ENCODE results near the gene FNDC3B. TPM values are rescaled to one million over a fixed set of nuclear protein-coding genes. Genes with fewer than 3 reads are reported as not detected.

FNDC3B gene
- total RNA-seq, 1 donor from 2014 or later: 66.9 TPM

DNA sequence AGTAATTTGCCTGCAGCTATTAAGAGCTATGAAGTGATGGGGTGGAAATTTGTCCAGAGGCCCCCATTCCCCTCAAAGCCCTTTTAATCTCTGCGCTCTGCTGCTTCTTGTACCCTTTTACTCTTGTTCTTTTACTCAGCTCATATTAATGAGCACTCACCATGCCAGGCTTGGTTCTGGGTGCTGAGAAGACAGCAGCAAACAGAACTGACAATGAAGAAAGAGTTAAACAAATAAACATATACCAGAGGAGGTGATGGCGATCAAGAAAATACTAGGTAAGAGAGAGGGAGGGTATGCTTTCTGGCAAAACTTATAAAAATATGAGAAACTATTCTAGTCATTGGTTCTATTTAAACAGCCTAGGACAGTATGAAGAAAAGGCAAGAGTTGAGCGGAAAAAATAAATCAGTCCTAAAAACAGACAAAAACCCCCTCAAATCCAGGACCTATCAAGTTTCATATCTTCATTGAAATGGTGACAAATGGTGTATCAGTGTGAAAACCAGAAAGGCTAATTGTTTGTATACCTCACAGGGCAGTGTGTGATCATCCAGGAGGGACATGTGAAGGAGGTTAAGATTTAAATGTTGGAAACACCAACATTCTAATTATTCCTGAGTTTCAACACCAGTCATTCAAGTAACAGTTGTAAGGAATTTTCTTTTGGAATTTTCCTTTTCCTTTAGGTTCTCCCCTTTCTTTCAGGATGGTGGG is 144.9 kb downstream of the FNDC3B start:
- no peak for DNase-seq (ENCODE audit: low read depth)

DNA sequence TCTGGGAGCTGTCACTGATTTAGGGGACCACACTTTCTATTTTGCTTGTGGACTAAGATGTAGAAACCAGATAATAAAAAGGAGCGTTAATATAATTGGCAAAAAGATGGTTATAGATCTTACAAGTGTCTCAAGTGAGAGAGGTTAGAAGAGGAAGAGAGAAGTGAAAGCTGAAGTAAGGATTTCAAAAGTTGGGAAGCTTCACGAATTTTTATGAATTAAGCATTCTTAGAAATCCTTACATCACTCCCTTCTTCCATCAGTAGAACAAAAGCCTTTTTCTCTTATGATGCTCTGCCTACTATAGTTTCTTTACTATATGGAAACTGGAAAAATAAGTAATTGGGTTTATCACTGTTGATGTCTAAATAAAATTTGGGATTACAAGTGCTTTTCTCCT is 146.5 kb downstream of the FNDC3B start:
- DNase-seq (ENCODE audit: low read depth): no peak

DNA sequence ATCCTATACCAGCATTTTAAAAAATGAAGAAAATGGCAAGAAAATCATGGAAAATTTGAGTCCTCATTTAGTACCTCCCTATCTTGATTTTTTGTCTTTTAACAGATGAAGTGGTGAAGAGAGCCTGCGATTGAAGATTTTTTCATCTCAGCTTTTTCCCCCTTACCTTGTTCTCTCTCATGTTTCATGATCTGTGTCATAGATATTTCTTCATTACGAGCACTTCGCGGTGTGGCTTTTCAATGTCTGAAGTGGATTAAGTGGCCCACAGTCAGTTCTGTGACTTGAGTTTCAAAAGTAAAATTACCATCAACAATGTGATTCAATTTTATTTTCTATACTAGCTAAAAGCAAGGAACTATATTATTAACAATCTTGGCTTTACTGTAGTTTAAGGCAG is 147.2 kb downstream of the FNDC3B start:
- no peak for DNase-seq (ENCODE audit: low read depth)

DNA sequence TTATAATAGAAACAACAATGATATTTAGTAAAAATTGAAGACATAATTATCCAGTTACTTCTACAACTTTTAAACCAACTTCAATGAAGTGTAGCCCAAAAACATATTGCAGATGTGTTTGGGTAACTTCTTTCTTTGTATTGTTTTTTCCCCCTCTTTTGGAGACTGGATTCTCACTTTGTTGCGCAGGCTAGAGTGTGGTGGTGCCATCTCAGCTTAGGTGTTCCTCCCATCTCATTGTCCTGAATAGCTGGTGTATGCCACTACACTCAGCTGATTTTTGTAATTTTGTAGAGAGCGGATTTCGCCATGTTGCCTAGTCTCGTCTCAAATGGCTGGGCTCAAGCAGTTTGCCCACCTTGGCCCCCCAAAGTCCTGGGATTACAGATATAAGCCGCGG is 148.1 kb downstream of the FNDC3B start:
- no peak for DNase-seq (ENCODE audit: low read depth)

DNA sequence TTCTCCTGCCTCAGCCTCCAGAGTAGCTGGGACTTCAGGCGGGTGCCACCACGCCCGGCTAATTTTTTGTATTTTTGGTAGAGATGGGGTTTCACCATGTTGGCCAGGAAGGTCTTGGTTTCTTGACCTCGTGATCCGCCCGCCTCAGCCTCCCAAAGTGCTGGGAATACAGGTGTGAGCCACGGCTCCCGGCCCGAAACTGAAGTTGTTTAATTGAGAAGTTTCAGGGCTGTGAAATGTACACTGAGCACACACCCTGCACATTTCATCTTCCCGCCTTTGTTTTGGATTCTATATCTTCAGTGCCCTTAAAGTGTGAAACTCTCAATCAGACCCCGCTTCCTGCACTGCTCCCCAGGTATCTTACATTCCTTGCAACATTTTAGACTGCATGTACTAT is 149.1 kb downstream of the FNDC3B start:
- no peak for DNase-seq (ENCODE audit: low read depth)

DNA sequence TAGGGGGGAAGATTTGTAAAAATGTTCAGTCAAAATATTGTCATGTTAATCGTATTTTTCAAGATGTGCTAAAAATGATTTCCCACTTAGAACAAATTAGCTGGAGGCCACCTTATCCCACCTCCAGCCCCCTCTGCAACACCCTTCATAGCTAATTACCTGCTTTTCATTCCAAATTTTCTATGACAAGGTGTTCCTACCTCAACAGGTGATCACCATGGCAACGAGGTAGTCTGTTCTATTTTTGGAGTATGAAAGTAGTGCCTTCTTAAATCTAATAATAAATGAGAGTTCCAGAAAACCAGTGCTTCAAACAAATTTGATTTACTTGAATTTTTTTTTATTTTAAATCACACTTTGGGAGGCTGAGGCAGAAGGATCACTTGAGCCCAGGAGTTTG is 149.8 kb downstream of the FNDC3B start:
- no peak for DNase-seq (ENCODE audit: low read depth)

DNA sequence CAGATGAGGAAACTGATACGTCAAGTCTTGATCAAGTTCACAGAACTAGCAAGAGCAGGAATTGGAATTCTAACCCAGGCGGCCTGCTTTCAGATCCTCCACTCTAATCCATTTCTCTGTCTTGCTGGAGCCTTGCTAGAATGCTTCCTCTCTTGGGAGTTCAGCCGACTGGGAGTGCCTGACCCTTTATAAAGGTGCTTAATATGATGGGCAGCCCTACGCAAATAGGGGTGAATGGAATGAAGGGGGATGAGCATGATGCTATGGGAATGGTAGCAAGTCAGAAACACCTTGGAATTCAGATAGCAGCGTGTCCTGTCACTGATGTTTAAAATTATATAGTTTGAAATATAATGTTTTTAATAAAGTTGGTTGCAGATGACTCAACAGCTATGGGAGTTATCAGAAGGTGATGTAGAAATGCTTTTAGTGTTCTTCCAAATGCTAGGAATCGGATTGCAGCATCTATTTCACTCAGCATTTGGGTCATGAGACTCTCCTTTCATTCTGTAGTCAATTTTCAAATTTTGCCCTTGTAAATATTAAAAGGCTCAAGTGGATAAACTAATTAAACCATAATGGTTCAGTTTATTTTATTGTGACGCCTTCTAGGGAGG is 150.7 kb downstream of the FNDC3B start:
- DNase-seq (ENCODE audit: low read depth): no peak

DNA sequence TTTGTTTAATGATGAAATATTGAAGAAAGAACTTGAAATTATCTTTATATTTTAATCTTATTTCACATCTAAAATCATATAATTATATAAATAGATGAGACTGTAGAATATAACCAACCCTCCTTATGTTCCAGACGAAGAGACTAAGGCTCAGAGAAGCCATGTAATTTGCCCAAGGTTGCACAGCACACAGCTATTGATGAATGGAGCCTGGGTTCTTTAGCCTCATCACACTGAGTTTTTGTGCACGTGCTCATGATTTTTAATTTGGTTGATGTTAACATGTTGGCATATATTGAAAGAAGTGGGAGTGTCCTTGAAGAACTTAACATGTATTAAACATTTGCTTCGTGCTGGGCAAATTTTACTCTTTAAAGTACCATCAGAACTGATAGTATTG is 151.6 kb downstream of the FNDC3B start:
- no peak for DNase-seq (ENCODE audit: low read depth)

DNA sequence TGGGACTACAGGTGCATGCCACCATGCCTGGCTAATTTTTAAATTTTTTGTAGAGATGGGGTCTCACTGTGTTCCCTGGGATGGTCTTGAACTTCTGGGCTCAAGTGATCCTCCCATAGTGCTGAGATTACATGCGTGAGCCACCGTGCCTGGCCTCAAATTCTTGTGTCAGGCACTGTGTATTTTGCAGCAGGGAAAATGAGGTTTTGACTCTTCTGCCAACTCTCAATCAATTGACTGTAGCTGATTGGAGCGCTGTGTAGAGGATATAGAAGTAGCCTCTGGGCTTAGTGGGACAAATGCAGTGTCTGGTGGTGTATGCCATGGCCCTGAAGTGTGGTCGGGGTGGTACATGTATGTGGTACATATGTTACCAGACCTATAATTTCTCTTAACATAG is 152.3 kb downstream of the FNDC3B start:
- DNase-seq (ENCODE audit: low read depth): no peak

DNA sequence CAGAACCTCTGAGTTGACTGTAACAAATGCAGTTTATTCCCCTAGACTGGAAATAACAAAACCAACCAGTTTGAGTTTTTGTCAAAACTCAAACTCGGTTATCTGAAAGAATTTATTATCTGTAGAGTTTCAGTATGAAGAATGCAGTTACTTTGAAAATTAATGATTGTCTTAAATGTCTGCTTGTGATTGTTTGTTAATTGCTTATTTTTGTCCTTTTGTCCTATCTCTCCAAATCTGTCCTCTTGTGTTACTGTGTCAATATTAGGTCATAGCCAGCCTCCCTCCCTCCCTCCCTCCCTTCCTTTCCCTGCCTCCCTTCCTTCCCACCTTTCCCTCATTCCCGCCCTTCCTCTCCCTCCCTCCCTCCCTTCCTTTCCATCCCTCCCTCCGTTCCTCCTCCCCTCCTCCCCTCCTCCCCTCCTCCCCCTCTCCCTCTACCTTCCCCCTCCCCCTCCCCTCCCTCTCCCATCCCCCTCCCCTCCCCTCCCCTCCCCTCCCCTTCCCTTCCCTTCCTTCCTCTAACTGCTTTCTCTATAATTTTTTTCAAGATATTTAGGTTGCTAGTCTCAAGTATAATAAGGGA is 153.5 kb downstream of the FNDC3B start:
- no peak for DNase-seq (ENCODE audit: low read depth)

DNA sequence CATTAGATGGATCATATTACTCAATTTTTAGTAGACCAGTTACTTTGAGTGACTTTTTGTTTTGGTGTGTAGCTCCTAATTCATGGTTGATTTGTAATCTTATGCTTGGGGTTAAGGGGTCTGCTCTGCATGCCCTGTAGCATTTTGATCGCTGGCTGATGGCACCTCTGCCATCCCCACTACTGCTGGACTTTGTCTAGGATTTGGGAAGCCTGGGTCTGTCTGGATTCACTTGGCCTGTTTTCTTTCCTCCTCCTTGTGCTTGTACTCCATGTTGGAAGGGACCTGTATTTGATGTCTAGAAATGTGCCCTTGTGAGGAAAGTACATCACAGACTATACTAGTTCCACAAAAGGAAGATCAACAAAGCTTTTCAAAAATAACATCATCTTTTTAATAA is 154.1 kb downstream of the FNDC3B start:
- DNase-seq (ENCODE audit: low read depth): no peak

DNA sequence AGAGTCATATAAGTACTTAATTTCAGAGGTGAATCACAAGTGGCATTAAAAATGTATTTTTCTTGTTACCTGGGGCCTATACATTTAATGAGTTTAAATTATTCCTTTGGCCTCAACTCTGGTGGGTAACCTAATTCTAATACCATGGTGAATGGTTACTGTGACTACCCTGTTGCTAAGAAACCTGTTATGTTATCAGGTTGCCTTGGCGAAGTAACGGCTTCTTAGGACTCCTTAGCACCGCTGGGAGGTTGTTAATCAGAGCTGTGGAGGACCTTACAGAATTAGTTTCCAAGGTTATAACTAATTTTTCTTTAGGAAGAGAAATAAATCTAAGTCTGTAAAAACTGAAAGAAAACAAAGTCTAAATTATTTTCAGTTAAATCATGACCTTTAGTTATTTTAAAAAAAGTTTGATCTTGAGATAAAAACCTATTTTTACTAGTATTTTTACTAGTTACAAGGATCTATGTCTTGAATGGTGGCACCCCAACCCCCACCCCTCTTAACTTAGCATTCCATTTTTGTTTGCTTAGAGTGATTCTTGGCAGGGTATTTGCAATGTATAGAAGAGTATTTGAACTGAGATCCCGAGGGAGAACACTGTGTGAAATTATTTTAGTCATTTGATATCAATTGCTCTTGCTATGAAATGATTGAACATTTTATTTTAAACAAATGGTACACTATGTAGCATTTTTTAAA is 155.5 kb downstream of the FNDC3B start:
- peak; percentile 28 for DNase-seq (ENCODE audit: low read depth)

DNA sequence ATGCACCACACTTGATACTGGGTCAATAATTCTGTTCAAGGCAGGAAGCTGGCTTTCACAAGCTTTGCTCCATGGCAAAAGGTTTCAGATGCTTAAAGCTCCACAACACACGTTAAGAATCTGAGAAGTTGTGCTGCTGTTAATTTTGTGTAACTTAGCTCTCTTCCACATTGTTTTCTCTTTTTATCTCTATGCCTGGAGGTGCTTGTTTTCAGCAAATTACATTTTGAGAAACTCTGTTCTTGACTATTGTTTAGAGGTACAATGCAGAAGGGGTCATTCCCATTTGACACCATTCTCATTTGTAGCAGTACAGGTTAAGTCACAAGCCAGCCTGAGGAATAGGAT is 156.0 kb downstream of the FNDC3B start:
- no peak for DNase-seq (ENCODE audit: low read depth)

DNA sequence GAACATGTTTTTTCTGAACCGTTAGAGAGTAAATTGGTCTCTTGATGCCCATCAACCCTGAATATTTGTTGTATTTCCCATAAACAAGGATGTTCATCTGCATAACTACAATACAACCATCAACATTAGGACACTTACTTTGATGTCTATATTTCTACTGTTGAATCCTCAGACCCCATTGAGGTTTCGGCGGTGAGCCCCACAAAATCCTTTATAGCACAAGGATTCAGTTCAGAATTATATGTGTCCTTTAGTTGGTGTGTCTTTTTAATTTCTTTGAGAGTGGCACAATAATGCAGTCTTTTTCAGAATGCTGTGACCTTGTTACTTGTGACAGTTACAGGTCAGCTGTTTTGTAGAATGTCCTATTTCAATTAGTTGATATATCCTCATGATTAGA is 158.0 kb downstream of the FNDC3B start:
- DNase-seq (ENCODE audit: low read depth): no peak

DNA sequence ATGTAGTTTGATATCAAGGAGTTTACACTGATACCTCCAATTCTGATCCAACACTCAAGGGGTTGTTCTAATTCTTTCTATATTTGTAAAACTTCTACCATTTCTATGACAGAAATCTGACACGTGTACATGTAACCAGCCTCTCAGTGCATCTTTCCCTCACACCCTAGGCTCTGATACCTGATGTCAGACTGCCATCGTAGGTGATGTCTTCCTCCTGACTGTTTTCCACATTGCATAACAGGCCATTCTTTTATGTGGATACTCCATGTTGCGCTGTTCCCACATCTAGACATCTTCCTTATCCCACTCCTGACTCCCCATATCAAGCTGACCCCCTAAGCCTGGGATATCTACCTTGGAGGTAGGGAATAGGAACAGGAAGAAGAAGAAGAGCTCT is 159.1 kb downstream of the FNDC3B start:
- no peak for DNase-seq (ENCODE audit: low read depth)

DNA sequence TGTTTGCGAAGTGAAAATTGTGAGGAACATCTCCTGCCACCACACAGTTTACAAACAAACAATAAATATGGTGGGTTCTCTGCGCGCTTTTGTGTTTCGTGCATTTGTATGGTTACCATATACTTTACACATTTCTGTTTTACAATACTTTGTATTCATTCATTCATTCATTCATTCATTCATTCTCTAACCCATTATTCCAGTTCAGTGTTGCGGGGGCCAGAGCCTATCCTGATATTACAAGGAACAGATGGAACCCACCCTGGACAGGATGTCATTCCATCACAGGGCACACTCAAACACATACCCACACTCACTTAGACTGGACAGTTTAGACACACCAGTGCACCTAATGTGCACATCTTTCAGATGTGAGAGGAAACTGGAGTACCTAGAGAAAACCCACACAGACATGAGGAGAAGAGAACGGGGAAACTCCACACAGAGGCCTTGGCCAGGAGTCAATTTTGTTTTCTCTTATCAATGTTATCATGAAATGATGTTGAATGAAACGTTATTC is 160.5 kb downstream of the FNDC3B start:
- DNase-seq (ENCODE audit: low read depth): no peak

DNA sequence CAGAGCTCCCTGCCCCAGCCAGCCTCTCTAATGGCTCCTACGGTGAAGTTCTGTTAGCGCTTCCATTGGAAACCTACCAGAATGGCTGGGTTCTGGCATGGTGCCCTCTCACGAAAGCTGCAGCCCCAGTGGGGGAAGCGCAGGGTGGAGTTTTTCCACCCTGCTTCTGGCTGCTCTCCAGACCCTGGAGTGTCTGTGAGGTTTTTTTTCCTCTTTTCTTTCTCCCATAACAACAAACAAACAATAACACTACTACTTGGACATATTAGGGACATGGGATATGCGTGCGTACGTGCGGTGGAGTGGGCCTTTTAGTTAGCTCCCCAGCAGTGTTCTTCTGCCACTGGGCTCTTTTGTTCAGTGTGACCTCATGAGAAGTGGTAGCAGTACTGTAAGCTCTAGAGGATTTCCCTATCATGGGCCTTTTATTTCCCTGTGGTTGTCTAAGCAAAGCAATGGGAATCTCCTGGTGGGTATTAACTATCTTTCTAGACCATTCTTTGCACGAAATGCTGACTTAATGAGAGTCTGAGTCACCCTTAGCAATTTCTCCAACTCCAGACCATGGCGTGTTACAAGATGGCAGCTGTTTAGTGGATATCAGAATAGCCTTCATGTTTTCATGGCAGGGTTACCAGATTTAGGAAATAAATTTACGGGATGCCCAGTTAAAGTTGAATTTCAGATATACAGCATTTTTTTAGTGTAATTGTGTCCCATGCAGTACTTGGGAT is 161.9 kb downstream of the FNDC3B start:
- DNase-seq (ENCODE audit: low read depth): peak; percentile 97

DNA sequence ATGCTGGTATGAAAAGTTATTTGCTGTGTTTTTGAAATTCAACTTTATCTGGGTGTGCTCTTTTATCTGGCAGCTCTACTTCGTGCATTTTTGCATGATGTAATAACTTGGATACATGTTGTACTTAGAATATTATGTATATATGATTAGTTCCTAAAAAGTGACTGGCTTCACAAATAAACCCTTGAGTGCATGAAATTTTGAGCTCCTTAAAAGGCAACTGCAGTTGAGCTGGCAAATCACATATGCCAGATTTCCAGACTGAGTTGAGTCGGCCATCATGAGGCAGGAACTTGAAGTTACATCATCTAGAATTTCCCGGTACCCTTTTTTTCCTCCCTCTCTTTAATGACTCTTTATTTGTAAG is 162.5 kb downstream of the FNDC3B start:
- DNase-seq (ENCODE audit: low read depth): peak; percentile 76

DNA sequence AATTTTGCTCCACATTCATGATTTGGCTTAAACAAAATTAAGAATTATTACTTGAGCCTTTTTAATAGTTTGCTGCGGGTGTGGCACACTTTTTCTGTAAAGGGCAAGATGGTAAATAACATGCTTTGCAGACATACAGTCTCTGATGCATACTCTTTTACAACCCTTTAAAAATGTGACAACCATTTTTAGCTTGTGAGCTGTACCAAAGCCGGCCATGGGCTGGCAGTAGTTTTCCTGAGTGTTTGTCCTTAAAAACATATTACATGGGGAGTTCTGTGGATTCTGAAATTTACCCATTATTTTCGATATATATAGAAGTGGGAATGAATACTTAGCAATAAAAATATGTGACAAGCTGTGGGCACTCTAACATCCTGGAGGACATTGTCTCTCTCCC is 163.4 kb downstream of the FNDC3B start:
- DNase-seq (ENCODE audit: low read depth): peak; percentile 24

DNA sequence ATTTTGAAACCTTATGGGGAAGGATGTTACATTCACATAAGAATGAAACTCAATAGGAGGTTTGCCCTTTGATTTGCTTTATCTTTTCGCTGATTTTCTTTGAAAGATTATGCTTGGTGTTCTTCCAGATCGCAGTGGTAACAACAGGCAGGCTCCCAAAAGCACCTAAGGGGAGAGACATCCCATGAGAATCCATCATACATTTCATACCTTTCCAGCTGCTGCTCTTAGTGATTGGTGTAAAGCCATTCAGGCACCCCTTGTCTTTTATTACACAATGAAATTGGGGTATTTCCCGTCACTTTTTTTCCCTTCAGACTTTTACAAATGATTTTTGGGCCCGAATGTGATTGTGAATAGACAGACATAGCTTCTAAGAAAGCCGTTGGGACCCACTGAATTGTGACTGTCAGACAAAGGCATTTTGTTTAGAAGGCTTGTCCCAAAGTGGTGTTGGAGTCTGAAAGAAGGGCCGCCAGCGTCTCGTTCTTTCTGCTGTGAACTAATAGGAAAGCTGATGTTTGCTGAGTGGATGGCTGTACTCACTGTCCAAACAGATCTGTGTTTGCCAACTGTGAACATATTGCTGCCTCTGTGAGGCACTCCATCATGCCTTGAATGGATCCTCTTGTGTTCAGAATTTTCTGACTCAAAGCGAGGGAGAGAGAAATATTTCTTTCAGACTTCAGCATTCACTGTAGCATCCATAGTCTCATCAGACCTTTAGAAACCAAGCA is 164.3 kb downstream of the FNDC3B start:
- peak; percentile 30 for DNase-seq (ENCODE audit: low read depth)

DNA sequence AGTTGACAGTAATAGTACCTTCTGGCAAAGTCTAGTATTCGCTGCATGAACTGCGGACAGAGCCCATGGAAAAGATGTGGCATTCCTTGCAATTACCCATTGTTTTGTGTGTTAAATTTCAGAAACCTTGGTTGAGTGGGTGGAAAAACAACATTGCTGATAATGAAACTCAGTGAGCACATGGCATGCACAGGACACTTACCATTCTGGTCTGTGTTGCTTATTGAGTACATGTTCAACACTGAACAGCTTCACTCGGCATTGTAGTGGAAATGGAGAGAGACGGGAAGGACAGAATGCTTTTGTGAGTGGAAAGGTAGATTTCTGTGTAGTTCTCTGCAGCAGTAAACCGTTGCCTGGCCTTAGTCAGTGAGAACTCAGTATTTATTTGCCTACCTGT is 165.3 kb downstream of the FNDC3B start:
- DNase-seq (ENCODE audit: low read depth): no peak

All from myocyte (in vitro differentiated cells).